Aorta (tissue), 5 donors: ENCODE results near the gene R3HCC1L. TPM values are rescaled to one million over a fixed set of nuclear protein-coding genes. Genes with fewer than 3 reads are reported as not detected.

Source experiments
- ATAC-seq: fragments of 200-7000 bp; cut with Tn5 transposase; one replicate; pipeline ENCODE4 v1.9.1; 2022; ENCODE audit warnings: moderate library complexity; ENCODE audit not compliant: low FRiP score
- DNase-seq, 2 donors: peaks; one replicate each; pipeline ENCODE4 v3.0.0-alpha.2; 2020
- H3K27ac ChIP-seq, 2 donors: one replicate each; pipeline ENCODE4 v1.5.1; 2013; ENCODE audit warnings: low read length in 2 of 2, mild to moderate bottlenecking in 2 of 2, moderate library complexity in 2 of 2, control low read depth in 1 of 2, inconsistent platforms in 1 of 2, low read depth in 1 of 2
- H3K27me3 ChIP-seq, 2 donors: one replicate each; pipeline ENCODE4 v1.6.1; 2013; ENCODE audit warnings: control low read depth in 1 of 2, low read length in 1 of 2, mild to moderate bottlenecking in 1 of 2, moderate library complexity in 1 of 2; ENCODE audit not compliant: insufficient read depth in 2 of 2, control insufficient read depth in 1 of 2
- H3K36me3 ChIP-seq, 2 donors: one replicate each; pipeline ENCODE4 v1.6.1; 2013; ENCODE audit warnings: control low read depth in 1 of 2, low read length in 1 of 2, mild to moderate bottlenecking in 1 of 2; ENCODE audit not compliant: insufficient read depth in 2 of 2, control insufficient read depth in 1 of 2
- H3K4me1 ChIP-seq, 2 donors: one replicate each; pipeline ENCODE4 v1.6.1; 2013; ENCODE audit warnings: low read length in 2 of 2, control low read depth in 1 of 2, mild to moderate bottlenecking in 1 of 2, moderate library complexity in 1 of 2; ENCODE audit not compliant: insufficient read depth in 2 of 2, control insufficient read depth in 1 of 2
- H3K4me3 ChIP-seq, 2 donors: one replicate each; pipeline ENCODE4 v1.5.1; 2013; ENCODE audit warnings: low read length in 2 of 2, control low read depth in 1 of 2, mild to moderate bottlenecking in 1 of 2
- H3K9me3 ChIP-seq: one replicate; pipeline ENCODE4 v1.6.1; 2013; ENCODE audit warnings: mild to moderate bottlenecking, low read length; ENCODE audit not compliant: control insufficient read depth
- WGBS, 2 donors: extraction: QIAGEN DNeasy Blood & Tissue Kit; methylation state at CpG; one replicate each; pipeline ENCODE4 v1.1.7; 2013; 5-methylcytosine and 5-hydroxymethylcytosine counted together
- intact Hi-C, 2 donors: fragments of 100-400 bp; cut with DNase I; formaldehyde crosslinking; loops; one replicate each; pipeline versions ENCODE4 v1.14.2 to v1.15.0; 2022
- polyA plus RNA-seq, 2 donors: library from polyadenylated mRNA; stranded (reverse); fragments of 200-250 nt; gene quantifications; one replicate each; pipeline ENCODE4 v1.2.3, GENCODE V29; 2013
- total RNA-seq, 2 donors: library from RNA; stranded (reverse); fragmentation: NEBNext Ultra II Directional; extraction: Animal tissue kit (Norgen Biotek cat#: 25700); gene quantifications; one replicate each; pipeline ENCODE4 v1.2.1, GENCODE V29; 2021
- donor health status: healthy with polysubstance abuse.
- donor health status: Bipolar disorder and iron deficiency.
- donor health status: DM: no; HTN: no; CAD: no.
- donor health status: DM: no; HTN: no; CAD: no.
- donor health status: DM: yes; HTN: yes; CAD: no.

R3HCC1L gene
- total and polyA plus RNA-seq, 4 donors: 7.7 to 17.5 (median 9.8) TPM

DNA sequence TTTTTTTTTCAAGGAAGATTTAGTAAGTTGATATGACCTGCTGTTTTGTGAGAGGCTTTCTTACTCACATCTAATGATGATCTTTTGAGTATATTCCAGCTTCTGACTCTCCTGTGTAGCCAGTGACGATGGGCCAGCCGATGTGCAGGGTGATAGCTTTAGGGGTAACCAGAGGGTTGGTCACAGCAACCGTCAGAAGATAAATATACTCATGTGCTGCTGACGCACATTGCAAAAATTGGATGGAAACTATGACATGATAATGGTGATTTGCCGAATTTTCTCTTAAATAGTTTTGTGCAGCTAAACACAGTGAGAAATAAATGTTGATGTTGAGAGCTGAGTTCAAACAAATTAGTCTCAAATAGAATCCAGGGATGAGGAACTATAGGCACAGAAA lies 29.5 kb downstream of the R3HCC1L start:
- 93 to 94% methylated on average over 5 of the region's 5 CpGs for WGBS, 2 donors
- intact Hi-C loops: no loop called here
- no peak for ATAC-seq

GRCh38 chr10:98167191-98167590 lies 32.7 kb downstream of the R3HCC1L start:
- Histone ChIP-seq H3K27ac (no peak overlapping the region), H3K36me3 (peaks cover 2 to 7% of the 10 kb centered on the region in 2 donors), H3K4me3 (no peak overlapping the region), H3K4me1 (peaks cover 0 to 2% of the 10 kb centered on the region in 2 donors), H3K9me3 (no peaks in the 10 kb centered on the region), H3K27me3 (no peaks in the 10 kb centered on the region)
- DNase-seq (no peak), ATAC-seq (no peak)
- WGBS, 2 donors: 51 to 71% methylated on average over 2 of the region's 2 CpGs
- intact Hi-C loops: no loop called here

More for the DNA sequence above, 29.5 kb downstream of the R3HCC1L start:
- H3K9me3 ChIP-seq: no peaks in the 10 kb centered on the region
- H3K27ac ChIP-seq: no peak overlapping the region
- peaks cover 2 to 7% of the 10 kb centered on the region in 2 donors for H3K36me3 ChIP-seq
- H3K4me3 ChIP-seq: no peak overlapping the region
- H3K27me3 ChIP-seq: no peaks in the 10 kb centered on the region
- no peaks in the 10 kb centered on the region for H3K4me1 ChIP-seq
- no peak for DNase-seq

DNA sequence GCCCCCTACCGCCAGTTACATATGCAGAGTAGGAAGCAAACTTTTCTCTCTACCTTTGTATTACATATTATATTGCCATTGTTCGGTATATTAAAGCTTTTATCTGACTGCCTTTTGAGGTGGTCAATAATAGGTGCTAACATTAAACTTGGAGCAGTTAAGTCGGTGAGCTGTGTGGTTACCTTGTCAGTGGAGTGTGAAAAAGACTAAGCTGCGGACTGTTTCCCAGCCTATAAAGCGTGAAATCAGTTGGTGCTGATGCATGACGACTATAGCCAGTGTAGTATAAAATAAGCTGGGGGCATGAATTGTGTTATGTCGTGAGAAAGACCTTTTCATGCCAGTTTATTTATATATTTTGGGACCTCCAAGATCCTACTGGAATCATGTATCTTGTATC lies 33.7 kb downstream of the R3HCC1L start:
- ATAC-seq (no peak), DNase-seq (no peak)
- Histone ChIP-seq H3K4me3 (no peak overlapping the region), H3K36me3 (peaks cover 2 to 7% of the 10 kb centered on the region in 2 donors), H3K27me3 (no peaks in the 10 kb centered on the region), H3K27ac (no peak overlapping the region), H3K4me1 (peaks cover 0 to 2% of the 10 kb centered on the region in 2 donors), H3K9me3 (no peaks in the 10 kb centered on the region)
- WGBS, 2 donors: 93 to 97% methylated on average over 7 of the region's 7 CpGs
- intact Hi-C loops: no loop called here

- DNase-seq (no peak), ATAC-seq (no peak)
- Histone ChIP-seq H3K4me1 (peaks cover 0 to 2% of the 10 kb centered on the region in 2 donors), H3K36me3 (peaks cover 2 to 7% of the 10 kb centered on the region in 2 donors), H3K4me3 (no peak overlapping the region), H3K9me3 (no peaks in the 10 kb centered on the region), H3K27ac (no peak overlapping the region), H3K27me3 (no peaks in the 10 kb centered on the region)
- intact Hi-C loops: no loop called here
- 91 to 92% methylated on average over 3 of the region's 3 CpGs for WGBS, 2 donors
These were observed 34.3 kb downstream of the R3HCC1L start for GRCh38 chr10:98168766-98169165.

GRCh38 chr10:98169379-98169778 lies 34.9 kb downstream of the R3HCC1L start:
- no peak for ATAC-seq
- Histone ChIP-seq H3K36me3 (peaks cover 2% of the 10 kb centered on the region in 2 donors), H3K27me3 (no peaks in the 10 kb centered on the region), H3K4me1 (peaks cover 0 to 2% of the 10 kb centered on the region in 2 donors), H3K27ac (no peak overlapping the region), H3K9me3 (no peaks in the 10 kb centered on the region), H3K4me3 (no peak overlapping the region)
- no peak for DNase-seq
- WGBS, 2 donors: 89 to 91% methylated on average over 2 of the region's 2 CpGs
- intact Hi-C loops: no loop called here

DNA sequence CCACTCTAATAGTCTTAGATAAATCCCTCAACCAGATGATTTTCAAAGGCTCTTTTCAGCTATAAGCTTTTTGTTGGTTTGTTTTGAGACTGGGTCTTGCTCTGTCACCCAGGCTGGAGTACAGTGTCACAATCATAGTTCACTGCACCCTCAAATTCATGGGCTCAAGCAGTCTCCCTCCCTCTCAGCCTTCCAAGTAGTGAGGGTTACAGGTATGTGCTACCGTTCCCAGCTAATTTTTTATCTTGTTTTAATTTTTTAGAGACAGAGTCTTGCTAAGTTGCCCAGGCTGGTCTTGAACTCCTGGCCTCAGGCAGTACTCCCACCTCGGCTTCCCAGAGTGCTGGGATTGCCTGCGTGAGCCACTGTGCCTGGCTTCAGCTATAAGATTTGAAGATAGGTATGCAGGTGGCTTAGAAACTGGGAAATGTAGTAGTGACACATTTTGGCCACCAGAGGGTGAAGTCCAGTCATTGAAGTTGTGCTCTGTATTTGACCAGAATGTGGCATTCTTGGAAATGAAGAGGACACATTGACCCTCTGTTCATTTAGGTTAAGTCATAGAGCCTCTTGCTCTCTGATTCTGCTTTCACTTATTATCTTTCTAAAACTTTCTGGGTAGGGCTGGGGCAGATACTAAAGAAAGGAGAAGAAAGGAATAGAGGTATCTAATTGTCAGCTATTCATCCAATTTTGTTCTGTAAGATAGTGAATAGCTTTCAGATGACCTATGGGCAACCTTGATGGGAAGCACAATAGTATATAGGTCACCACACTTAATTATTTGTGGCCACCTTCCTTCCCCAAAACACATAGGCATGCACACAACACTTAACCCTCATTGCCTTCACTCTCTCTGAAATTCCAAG lies 36.0 kb downstream of the R3HCC1L start:
- H3K4me3 ChIP-seq: no peak overlapping the region
- ATAC-seq (peak; percentile 70), DNase-seq (no peak)
- H3K27ac ChIP-seq: no peak overlapping the region
- intact Hi-C loops: loop anchor here (2.0 to 10.0 kb wide), 3 partner anchors 74 to 138 kb away; no protein-coding TSS in a partner anchor
- no peaks in the 10 kb centered on the region for H3K9me3 ChIP-seq
- peaks cover 0 to 2% of the 10 kb centered on the region in 2 donors for H3K4me1 ChIP-seq
- 61 to 62% methylated on average over 3 of the region's 3 CpGs for WGBS, 2 donors
- H3K27me3 ChIP-seq: no peaks in the 10 kb centered on the region
- peaks cover 0 to 2% of the 10 kb centered on the region in 2 donors for H3K36me3 ChIP-seq

DNA sequence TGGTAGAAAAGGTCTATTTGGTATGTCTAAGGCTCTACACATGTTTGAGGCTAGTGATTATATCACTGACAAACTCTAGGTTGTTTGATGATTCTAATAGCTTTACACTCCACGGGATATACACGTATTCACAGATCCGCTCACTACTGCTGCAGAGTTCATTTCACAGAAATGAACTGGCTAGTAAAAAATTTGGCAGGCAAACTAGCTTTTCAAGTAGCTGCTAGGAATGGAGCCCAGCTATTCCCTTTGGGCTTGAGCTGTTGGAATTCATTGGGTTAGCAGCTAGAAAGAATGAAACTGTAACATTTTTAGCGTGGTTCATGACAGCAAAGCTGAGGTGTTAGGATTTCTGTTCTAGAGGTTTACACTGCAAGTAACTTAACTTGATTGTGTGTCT lies 37.6 kb downstream of the R3HCC1L start:
- 4 to 12% methylated on average over 4 of the region's 4 CpGs for WGBS, 2 donors
- intact Hi-C loops: loop anchor here (5.0 to 10.0 kb wide), 2 partner anchors 73 to 135 kb away; no protein-coding TSS in a partner anchor

DNA sequence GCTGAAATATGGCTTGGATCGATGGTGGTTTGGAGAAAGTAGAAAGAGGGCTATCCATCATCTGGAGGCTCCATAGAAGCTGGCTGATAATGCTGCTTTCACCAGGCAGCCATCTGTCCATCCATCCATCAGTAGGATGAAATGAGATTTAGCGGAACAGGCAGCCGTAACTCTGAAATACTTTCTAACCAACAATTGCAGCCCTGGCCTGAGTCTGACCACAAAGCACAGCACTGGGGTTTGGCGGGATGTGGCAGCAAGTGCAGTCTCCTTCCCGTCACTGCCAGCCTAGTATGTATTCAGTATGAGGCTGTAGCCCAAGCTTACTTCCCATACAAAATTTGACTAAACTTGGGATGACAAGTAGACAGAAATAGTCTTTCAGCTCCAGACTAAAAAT lies 38.0 kb downstream of the R3HCC1L start:
- Histone ChIP-seq H3K36me3 (peaks cover 0 to 2% of the 10 kb centered on the region in 2 donors), H3K4me1 (peaks cover 0 to 2% of the 10 kb centered on the region in 2 donors), H3K27me3 (no peaks in the 10 kb centered on the region), H3K4me3 (no peak overlapping the region), H3K27ac (no peak overlapping the region), H3K9me3 (no peaks in the 10 kb centered on the region)
- ATAC-seq: no peak
- DNase-seq: no peak
- WGBS, 2 donors: 24 to 37% methylated on average over 5 of the region's 5 CpGs
- intact Hi-C loops: loop anchor here (5.0 to 10.0 kb wide), 2 partner anchors 72 to 135 kb away; no protein-coding TSS in a partner anchor

More for the DNA sequence above, 37.6 kb downstream of the R3HCC1L start:
- H3K4me1 ChIP-seq: peaks cover 0 to 2% of the 10 kb centered on the region in 2 donors
- H3K9me3 ChIP-seq: no peaks in the 10 kb centered on the region
- H3K27me3 ChIP-seq: no peaks in the 10 kb centered on the region
- no peak overlapping the region for H3K4me3 ChIP-seq
- H3K36me3 ChIP-seq: peaks cover 0 to 2% of the 10 kb centered on the region in 2 donors
- ATAC-seq: peak; percentile 65
- peak in 1 of 2 donors; percentile 50 for DNase-seq
- no peak overlapping the region for H3K27ac ChIP-seq
